Measurements from ENCODE around the gene GRIK2. TPM values are rescaled to one million over a fixed set of nuclear protein-coding genes. Genes with fewer than 3 reads are reported as not detected.

GRIK2 gene
- total RNA-seq, 1 experiment from 2014 or later: 0.70 TPM

GRCh38 chr6:102028176-102028575 lies 634.7 kb downstream of the GRIK2 start:
- Mint-ChIP-seq H3K4me3 (no peak overlapping the region), H3K27me3 (ENCODE audit: low read depth) (no peaks in the 10 kb centered on the region), H3K36me3 (ENCODE audit: insufficient read depth in 1 of 3, low read depth in 3 of 3) (no peaks in the 10 kb centered on the region), H3K27ac (no peak overlapping the region), H3K4me1 (no peaks in the 10 kb centered on the region), H3K9me3 (no peaks in the 10 kb centered on the region)
- H3K4ac ChIP-seq (ENCODE audit: low read depth, low read length): no peak overlapping the region
- no peak overlapping the region for H3K27ac ChIP-seq (ENCODE audit: insufficient read length, low read depth, low read length)
- no peak for DNase-seq
- no peaks in the 10 kb centered on the region for H3K23me2 ChIP-seq (ENCODE audit: insufficient read length, low read depth, low read length, poor library complexity, severe bottlenecking)
- no peak overlapping the region for H3K4me2 ChIP-seq (ENCODE audit: insufficient read depth, insufficient read length, low read length)
- H2BK5ac ChIP-seq (ENCODE audit: insufficient read length, low read length): no peak overlapping the region
- H3K23ac ChIP-seq (ENCODE audit: insufficient read length, low read depth, low read length): no peak overlapping the region
- H3K79me1 ChIP-seq (ENCODE audit: insufficient read depth, low read depth, low read length, poor library complexity, severe bottlenecking): no peaks in the 10 kb centered on the region
- no peak overlapping the region for H3K9ac ChIP-seq (ENCODE audit: extremely low read depth, insufficient read length, low read length)
- H4K20me1 ChIP-seq (ENCODE audit: control insufficient read depth, insufficient read depth, insufficient read length): no peaks in the 10 kb centered on the region
- no peak overlapping the region for H3K18ac ChIP-seq (ENCODE audit: insufficient read length, low read depth, low read length)
- H3K14ac ChIP-seq (ENCODE audit: insufficient read depth, low read length): no peak overlapping the region
- H4K91ac ChIP-seq (ENCODE audit: insufficient read length, low read depth, low read length): no peak overlapping the region
- H2BK120ac ChIP-seq (ENCODE audit: low read depth, low read length, poor library complexity, severe bottlenecking): no peak overlapping the region
- H2BK12ac ChIP-seq (ENCODE audit: insufficient read length, low read depth, low read length): no peak overlapping the region
- no peak overlapping the region for H3K56ac ChIP-seq (ENCODE audit: insufficient read length, low read depth, low read length)
- no peak overlapping the region for H3T11ph ChIP-seq (ENCODE audit: low read length)
- no peak overlapping the region for H2AK5ac ChIP-seq (ENCODE audit: insufficient read length, low read length)
- no peak overlapping the region for H4K5ac ChIP-seq (ENCODE audit: insufficient read length, low read depth, low read length)
- no peak overlapping the region for H2BK15ac ChIP-seq (ENCODE audit: low read depth, low read length)
- no peaks in the 10 kb centered on the region for H3K79me2 ChIP-seq (ENCODE audit: insufficient read depth, low read length)
- H3K4me1 ChIP-seq (ENCODE audit: insufficient read depth, low read length): no peaks in the 10 kb centered on the region; the same call in 1 of the 2 replicates
- H2BK20ac ChIP-seq (ENCODE audit: low read depth, low read length, poor library complexity, severe bottlenecking): no peak overlapping the region
- H2AFZ ChIP-seq (ENCODE audit: low read length): no peak overlapping the region
- no peak for TF ChIP-seq CTCF (conservative IDR thresholded peaks at IDR 0.05)
- no peaks in the 10 kb centered on the region for H3K9me3 ChIP-seq (ENCODE audit: control insufficient read depth, low read depth, low read length)
- no peaks in the 10 kb centered on the region for H3K27me3 ChIP-seq (ENCODE audit: insufficient read depth, low read length)
- H4K8ac ChIP-seq (replicated peaks; ENCODE audit: insufficient read length, low read depth, low read length): no peak overlapping the region
- no CpG with 5 or more reads among the region's 2 CpGs for WGBS (ENCODE audit: extremely low coverage, insufficient read length, low lambda C conversion rate)

Data from H9 (cell line).